HCT116 (cell line): ENCODE results near the gene FARP1. TPM values are rescaled to one million over a fixed set of nuclear protein-coding genes. Genes with fewer than 3 reads are reported as not detected.

Experiments
- ATAC-seq: fragments of 200-7000 bp; cut with Tn5 transposase; 2 replicates; pipeline ENCODE4 v1.9.1; 2020; ENCODE audit warnings: mild to moderate bottlenecking, moderate library complexity
- BruUV-seq: library from RNA; stranded (reverse); fragments of 400-500 nt; replicated peaks from 2 replicates; lab custom pipeline; 2021; lab: Mats Ljungman, UMichigan
- CTCF ChIA-PET: fragments of 300-600 bp; sonication (Branson Sonifier 250); formaldehyde crosslinking; loops from one replicate; lab custom pipeline; 2021; ENCODE audit warnings: antibody characterized with exemption; lab: Charles Lee
- POLR2A ChIA-PET: fragments of 300-600, 350-600 bp; sonication (Branson Sonifier 250); formaldehyde crosslinking; loops from one replicate; lab custom pipeline; 2021; ENCODE audit warnings: antibody characterized with exemption; lab: Charles Lee
- RAD21 ChIA-PET, 2 experiments: fragments of 300-600 bp; sonication (Branson Sonifier 250); formaldehyde crosslinking; loops; one replicate each; lab custom pipeline; 2023; ENCODE audit warnings: low total read pairs in 2 of 2; ENCODE audit not compliant: uncharacterized antibody in 2 of 2, unreplicated experiment in 2 of 2, low non-redundant PET in 1 of 2; lab: Charles Lee
- DNase-seq: peaks from one replicate; pipeline ENCODE4 v3.0.0-alpha.2; 2010; ENCODE audit warnings: low read depth, low spot score
- H2AFZ ChIP-seq: fragments of 200-600 bp; shearing (Covaris generic), sonication (generic); 2 replicates; pipeline ENCODE4 v1.6.1; 2017; ENCODE audit warnings: low read depth, mixed run types, mixed read lengths, antibody characterized with exemption, low read length; ENCODE audit not compliant: poor library complexity, severe bottlenecking
- H3K27ac ChIP-seq: 2 replicates; pipeline ENCODE4 v1.5.1; 2012; ENCODE audit warnings: low read depth, low read length
- H3K27me3 ChIP-seq: fragments of 200-600 bp; sonication (generic); 2 replicates; pipeline ENCODE4 v1.6.1; 2016; ENCODE audit warnings: mixed run types, low read length, mixed read lengths; ENCODE audit not compliant: insufficient read depth
- H3K36me3 ChIP-seq, 2 experiments: fragments of 200-500 bp in 1 of 2; fragments of 200-600 bp in 1 of 2; sonication (Bioruptor generic) in 1 of 2; sonication (generic) in 1 of 2; 2 replicates each; pipeline versions ENCODE4 v1.5.1 to v1.6.1; 2014 to 2016; ENCODE audit warnings: low read length in 2 of 2, inconsistent platforms in 1 of 2, mixed read lengths in 1 of 2, mixed run types in 1 of 2; ENCODE audit not compliant: insufficient read depth in 2 of 2, control insufficient read depth in 1 of 2
- H3K4me1 ChIP-seq, 2 experiments: fragments of 200-600 bp in 1 of 2; sonication (generic) in 1 of 2; 2 replicates each; pipeline versions ENCODE4 v1.5.1 to v1.6.1; 2012 to 2017; ENCODE audit warnings: low read length in 2 of 2, inconsistent platforms in 1 of 2, mild to moderate bottlenecking in 1 of 2, mixed read lengths in 1 of 2, mixed run types in 1 of 2, moderate library complexity in 1 of 2; ENCODE audit not compliant: insufficient read depth in 2 of 2, control insufficient read depth in 1 of 2
- H3K4me2 ChIP-seq: fragments of 200-600 bp; sonication (generic); 2 replicates; pipeline ENCODE4 v1.6.1; 2017; ENCODE audit warnings: mixed run types, low read length, mixed read lengths
- H3K4me3 ChIP-seq, 2 experiments: fragments of 200-600 bp in 1 of 2; sonication (generic) in 1 of 2; replicated peaks in 1 of 2; 2 replicates each; pipeline ENCODE4 v1.5.1; 2011 to 2016; ENCODE audit warnings: low read length in 2 of 2, control low read depth in 1 of 2, low read depth in 1 of 2, mild to moderate bottlenecking in 1 of 2, mixed read lengths in 1 of 2, mixed run types in 1 of 2
- H3K79me2 ChIP-seq: fragments of 200-600 bp; sonication (generic); 2 replicates; pipeline ENCODE4 v1.6.1; 2017; ENCODE audit warnings: mild to moderate bottlenecking, mixed run types, low read length, moderate library complexity, mixed read lengths; ENCODE audit not compliant: insufficient read depth
- H3K9ac ChIP-seq: fragments of 200-600 bp; sonication (generic); 2 replicates; pipeline ENCODE4 v1.6.1; 2016; ENCODE audit warnings: low read length, mixed read lengths
- H3K9me2 ChIP-seq: fragments of 200-600 bp; sonication (generic), shearing (Covaris generic); 2 replicates; pipeline ENCODE4 v1.6.1; 2017; ENCODE audit warnings: mixed run types, mild to moderate bottlenecking, moderate library complexity; ENCODE audit not compliant: insufficient read depth
- H3K9me3 ChIP-seq, 2 experiments: fragments of 200-500 bp in 1 of 2; fragments of 200-600 bp in 1 of 2; sonication (Bioruptor generic) in 1 of 2; sonication (generic) in 1 of 2; 2 replicates each; pipeline ENCODE4 v1.6.1; 2014 to 2017; ENCODE audit warnings: low read length in 2 of 2, mixed read lengths in 2 of 2, inconsistent platforms in 1 of 2, low read depth in 1 of 2, mild to moderate bottlenecking in 1 of 2, mixed run types in 1 of 2, moderate library complexity in 1 of 2; ENCODE audit not compliant: control insufficient read depth in 1 of 2, insufficient read depth in 1 of 2
- H4K20me1 ChIP-seq: fragments of 200-600 bp; sonication (generic), shearing (Covaris generic); 2 replicates; pipeline ENCODE4 v1.6.1; 2017; ENCODE audit warnings: mixed run types, mild to moderate bottlenecking, moderate library complexity; ENCODE audit not compliant: insufficient read depth
- POLR2AphosphoS5 ChIP-seq: IDR thresholded peaks from 2 replicates; pipeline ENCODE4 v1.6.1; 2011; ENCODE audit warnings: mild to moderate bottlenecking, low read depth, low read length, moderate library complexity
- RAD21 ChIP-seq: IDR thresholded peaks from 2 replicates; pipeline ENCODE4 v1.6.1; 2012; ENCODE audit warnings: low read depth, mild to moderate bottlenecking
- ZNF274 ChIP-seq: fragments of 200-500 bp; sonication (Bioruptor generic); IDR thresholded peaks from 2 replicates; pipeline ENCODE4 v1.6.1; 2014; ENCODE audit warnings: mild to moderate bottlenecking, low read depth, low read length, inconsistent platforms
- intact Hi-C: fragments of 100-400 bp; cut with micrococcal nuclease; formaldehyde crosslinking; loops from 2 replicates; pipeline ENCODE4 v1.10.0; 2022
- total RNA-seq: library from RNA; stranded (reverse); gene quantifications from one replicate; pipeline ENCODE4 v1.2.1, GENCODE V29; 2021; ENCODE audit not compliant: unreplicated experiment
- TF ChIP-seq, protein P1 (sequence below), 3 experiments: fragments of 200-600 bp in 1 of 3; sonication (generic) in 1 of 3; IDR thresholded peaks in 2 of 3; conservative IDR thresholded peaks in 1 of 3; 2 replicates each; pipeline ENCODE4 v1.5.1; 2012 to 2017; ENCODE audit warnings: low read depth in 2 of 3, low read length in 2 of 3, antibody characterized with exemption in 1 of 3, borderline replicate concordance in 1 of 3, control low read depth in 1 of 3, mild to moderate bottlenecking in 1 of 3, mixed read lengths in 1 of 3, mixed run types in 1 of 3, moderate library complexity in 1 of 3; ENCODE audit not compliant: insufficient read depth in 1 of 3
- TF ChIP-seq, protein P2 (sequence below): IDR thresholded peaks from 2 replicates; pipeline ENCODE4 v1.6.1; 2011; ENCODE audit warnings: mild to moderate bottlenecking, low read length, moderate library complexity; ENCODE audit not compliant: insufficient replicate concordance; ENCODE audit errors: extremely low read depth

FARP1 gene
- total RNA-seq, 1 experiment from 2014 or later, result 30.5 TPM

DNA sequence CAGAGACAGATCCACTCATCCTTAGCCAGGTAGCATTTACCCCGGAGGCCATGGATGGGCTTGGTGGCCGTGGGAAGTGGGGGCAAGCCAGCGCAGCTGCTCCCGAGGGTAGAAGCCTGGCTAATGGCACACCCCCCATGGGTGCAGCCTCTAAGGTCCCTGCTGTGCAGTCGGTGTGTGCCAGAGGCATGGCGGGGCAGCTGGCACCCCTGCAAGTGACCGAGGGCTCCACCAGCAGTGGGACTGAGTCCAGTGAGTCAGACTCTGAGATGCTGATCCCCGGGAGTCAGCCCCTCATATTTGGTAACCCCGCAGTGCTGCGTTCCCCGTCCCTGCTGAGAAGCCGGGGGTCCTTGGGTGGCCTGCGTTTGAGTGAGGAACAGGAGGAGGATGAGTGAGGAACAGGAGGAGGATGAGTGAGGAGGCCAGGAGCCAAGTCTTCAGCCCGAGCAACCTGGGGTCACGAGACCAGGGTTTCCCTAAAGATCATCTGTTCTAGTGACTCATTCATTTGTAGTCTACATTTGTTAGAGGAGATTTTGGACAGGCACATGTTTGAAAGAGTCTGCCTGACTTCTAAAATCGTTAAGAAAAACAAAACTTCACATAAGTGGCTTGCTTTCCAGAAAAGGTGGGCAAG is 253.3 kb downstream of the FARP1 start:
- no peak for ATAC-seq

DNA sequence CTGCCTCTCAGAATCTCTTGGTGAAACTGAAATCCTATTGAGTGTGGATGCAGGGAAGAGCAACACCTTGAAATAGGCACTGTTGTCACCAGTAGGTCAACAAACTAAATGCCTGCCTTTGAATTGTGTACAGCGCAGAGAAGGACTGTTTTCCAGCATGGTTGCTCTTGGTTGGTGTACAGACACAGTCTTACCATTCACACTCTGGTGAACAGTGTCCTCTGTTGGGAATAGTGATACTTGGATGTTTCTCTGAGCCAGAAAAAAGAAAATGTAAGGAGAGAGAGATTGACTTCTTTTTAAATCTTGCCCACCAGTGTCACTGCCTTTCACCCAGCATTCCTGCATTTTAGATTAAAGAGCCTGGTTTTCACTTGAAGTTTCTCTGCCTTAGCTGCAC is 254.3 kb downstream of the FARP1 start:
- TF ChIP-seq ZNF274 (no peak), RAD21 (peak; percentile 33; the same call in 1 of the 2 replicates)
- TF ChIP-seq, protein P1, sequence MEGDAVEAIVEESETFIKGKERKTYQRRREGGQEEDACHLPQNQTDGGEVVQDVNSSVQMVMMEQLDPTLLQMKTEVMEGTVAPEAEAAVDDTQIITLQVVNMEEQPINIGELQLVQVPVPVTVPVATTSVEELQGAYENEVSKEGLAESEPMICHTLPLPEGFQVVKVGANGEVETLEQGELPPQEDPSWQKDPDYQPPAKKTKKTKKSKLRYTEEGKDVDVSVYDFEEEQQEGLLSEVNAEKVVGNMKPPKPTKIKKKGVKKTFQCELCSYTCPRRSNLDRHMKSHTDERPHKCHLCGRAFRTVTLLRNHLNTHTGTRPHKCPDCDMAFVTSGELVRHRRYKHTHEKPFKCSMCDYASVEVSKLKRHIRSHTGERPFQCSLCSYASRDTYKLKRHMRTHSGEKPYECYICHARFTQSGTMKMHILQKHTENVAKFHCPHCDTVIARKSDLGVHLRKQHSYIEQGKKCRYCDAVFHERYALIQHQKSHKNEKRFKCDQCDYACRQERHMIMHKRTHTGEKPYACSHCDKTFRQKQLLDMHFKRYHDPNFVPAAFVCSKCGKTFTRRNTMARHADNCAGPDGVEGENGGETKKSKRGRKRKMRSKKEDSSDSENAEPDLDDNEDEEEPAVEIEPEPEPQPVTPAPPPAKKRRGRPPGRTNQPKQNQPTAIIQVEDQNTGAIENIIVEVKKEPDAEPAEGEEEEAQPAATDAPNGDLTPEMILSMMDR (IDR thresholded peaks at IDR 0.05 in 2 of 3, conservative IDR thresholded peaks at IDR 0.05 in 1 of 3; ENCODE audit: borderline replicate concordance in 1 of 3, insufficient read depth in 1 of 3, low read depth in 2 of 3, low read length in 2 of 3), result 0 out of 6 replicates have a peak, but pooled peaks of 1 of the 3 experiments have one; percentile 10
- Histone ChIP-seq H3K79me2 (no peaks in the 10 kb centered on the region), H3K27ac (no peak overlapping the region), H3K36me3 (no peaks in the 10 kb centered on the region; a peak in 1 of 4 replicates), H3K9me3 (no peaks in the 10 kb centered on the region), H3K4me1 (no peaks in the 10 kb centered on the region), H3K9me2 (no peaks in the 10 kb centered on the region), H3K9ac (no peak overlapping the region), H4K20me1 (no peaks in the 10 kb centered on the region), H3K4me2 (no peak overlapping the region), H2AFZ (no peak overlapping the region), H3K27me3 (no peaks in the 10 kb centered on the region), H3K4me3 (no peak overlapping the region)
- ChIA-PET RAD21 (no interaction called here), POLR2A (no interaction called here), CTCF (no interaction called here)
- intact Hi-C loops, result no loop called here
- ATAC-seq (no peak), DNase-seq (no peak)
- BruUV-seq, result no TSS peak

More for the DNA sequence above, 253.3 kb downstream of the FARP1 start:
- ChIA-PET CTCF (no interaction called here), POLR2A (no interaction called here), RAD21 (no interaction called here)
- no TSS peak for BruUV-seq
- H3K27ac ChIP-seq, result no peak overlapping the region
- H3K4me1 ChIP-seq, result no peaks in the 10 kb centered on the region
- no peaks in the 10 kb centered on the region for H3K9me2 ChIP-seq
- no peaks in the 10 kb centered on the region for H3K79me2 ChIP-seq
- no peak overlapping the region for H3K4me2 ChIP-seq
- no peaks in the 10 kb centered on the region; a peak in 1 of 4 replicates for H3K36me3 ChIP-seq
- no peaks in the 10 kb centered on the region for H4K20me1 ChIP-seq
- no peak overlapping the region for H3K4me3 ChIP-seq
- no peak overlapping the region for H2AFZ ChIP-seq
- DNase-seq, result no peak
- no peaks in the 10 kb centered on the region for H3K27me3 ChIP-seq
- intact Hi-C loops, result no loop called here
- no peaks in the 10 kb centered on the region for H3K9me3 ChIP-seq
- no peak overlapping the region for H3K9ac ChIP-seq
- TF ChIP-seq, protein P2, sequence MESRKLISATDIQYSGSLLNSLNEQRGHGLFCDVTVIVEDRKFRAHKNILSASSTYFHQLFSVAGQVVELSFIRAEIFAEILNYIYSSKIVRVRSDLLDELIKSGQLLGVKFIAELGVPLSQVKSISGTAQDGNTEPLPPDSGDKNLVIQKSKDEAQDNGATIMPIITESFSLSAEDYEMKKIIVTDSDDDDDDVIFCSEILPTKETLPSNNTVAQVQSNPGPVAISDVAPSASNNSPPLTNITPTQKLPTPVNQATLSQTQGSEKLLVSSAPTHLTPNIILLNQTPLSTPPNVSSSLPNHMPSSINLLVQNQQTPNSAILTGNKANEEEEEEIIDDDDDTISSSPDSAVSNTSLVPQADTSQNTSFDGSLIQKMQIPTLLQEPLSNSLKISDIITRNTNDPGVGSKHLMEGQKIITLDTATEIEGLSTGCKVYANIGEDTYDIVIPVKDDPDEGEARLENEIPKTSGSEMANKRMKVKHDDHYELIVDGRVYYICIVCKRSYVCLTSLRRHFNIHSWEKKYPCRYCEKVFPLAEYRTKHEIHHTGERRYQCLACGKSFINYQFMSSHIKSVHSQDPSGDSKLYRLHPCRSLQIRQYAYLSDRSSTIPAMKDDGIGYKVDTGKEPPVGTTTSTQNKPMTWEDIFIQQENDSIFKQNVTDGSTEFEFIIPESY, result no peak
- no peak for TF ChIP-seq POLR2AphosphoS5
